Neuronal stem cell (in vitro differentiated cells): ENCODE results near the gene CCDC201. TPM values are rescaled to one million over a fixed set of nuclear protein-coding genes. Genes with fewer than 3 reads are reported as not detected.

Experiments used
- small RNA-seq: library from polyadenylated mRNA; stranded (forward); fragments of <200 nt; extraction: miRNeasy Mini kit (QIAGEN cat#:217004); gene quantifications from one replicate; pipeline ENCODE3, GENCODE V24; 2013; ENCODE audit not compliant: insufficient read depth

The CCDC201 gene

Small RNAs within 50 kb of the gene (small RNA-seq; reads per million reads assigned to genes)
- gene RNU6-326P = not detected
